MCF 10A (cell line): ENCODE results near the gene HSPA1B. TPM values are rescaled to one million over a fixed set of nuclear protein-coding genes. Genes with fewer than 3 reads are reported as not detected.
"Not testable (repeated sequence)": the region's sequence is repeated elsewhere in the genome, so short reads cannot be mapped to it uniquely, and the experiment has no call there.

Experiments used
- BruUV-seq: library from RNA; stranded (reverse); fragments of 400-500 nt; replicated peaks from 2 replicates; lab custom pipeline; 2021; lab: Mats Ljungman, UMichigan
- CTCF ChIA-PET: fragments of 300-600 bp; sonication (Branson Sonifier 250); formaldehyde crosslinking; extraction: SDS; loops from one replicate; lab custom pipeline; 2021; ENCODE audit warnings: antibody characterized with exemption, inconsistent platforms; lab: Yijun Ruan, JAX
- POLR2A ChIA-PET: fragments of 300-600, 350-650 bp; sonication (Branson Sonifier 250); formaldehyde crosslinking; extraction: SDS; loops from one replicate; lab custom pipeline; 2020; ENCODE audit warnings: antibody characterized with exemption, inconsistent platforms; lab: Yijun Ruan, JAX
- DNase-seq: peaks from one replicate; pipeline ENCODE4 v3.0.0-alpha.2; 2018; ENCODE audit not compliant: unreplicated experiment
- H3K27ac Mint-ChIP-seq: one replicate; pipeline ENCODE4 v1.8.0; 2022; ENCODE audit warnings: mild to moderate bottlenecking, low read depth, mixed read lengths; ENCODE audit not compliant: unreplicated experiment
- H3K27me3 Mint-ChIP-seq: one replicate; pipeline ENCODE4 v1.8.0; 2022; ENCODE audit warnings: mixed read lengths; ENCODE audit not compliant: insufficient read depth, unreplicated experiment
- H3K36me3 Mint-ChIP-seq: one replicate; pipeline ENCODE4 v1.8.0; 2022; ENCODE audit warnings: mild to moderate bottlenecking, moderate library complexity, mixed read lengths; ENCODE audit not compliant: insufficient read depth, unreplicated experiment
- H3K4me1 Mint-ChIP-seq: one replicate; pipeline ENCODE4 v1.8.0; 2022; ENCODE audit warnings: mixed read lengths; ENCODE audit not compliant: insufficient read depth, unreplicated experiment
- H3K4me3 Mint-ChIP-seq: one replicate; pipeline ENCODE4 v1.8.0; 2022; ENCODE audit warnings: mild to moderate bottlenecking, moderate library complexity, mixed read lengths; ENCODE audit not compliant: unreplicated experiment
- H3K9me3 Mint-ChIP-seq: one replicate; pipeline ENCODE4 v1.8.0; 2022; ENCODE audit warnings: mixed read lengths; ENCODE audit not compliant: unreplicated experiment
- CTCF ChIP-seq: fragments of 200-600 bp; IDR thresholded peaks from one replicate; pipeline ENCODE4 v1.8.0; 2022; ENCODE audit warnings: antibody characterized with exemption, mild to moderate bottlenecking; ENCODE audit not compliant: unreplicated experiment
- intact Hi-C: fragments of 100-400 bp; cut with micrococcal nuclease; formaldehyde crosslinking; loops from 2 replicates; pipeline ENCODE4 v1.14.1; 2022
- total RNA-seq: library from RNA; stranded (reverse); gene quantifications from 2 replicates; pipeline ENCODE4 v1.2.3, GENCODE V29; 2022

Gene HSPA1B
- total RNA-seq, 1 experiment from 2014 or later, result 29.8 TPM

GRCh38 chr6:31836047-31836473, 8.5 kb downstream of the HSPA1B start:
- TF ChIP-seq CTCF, result no peak
- peak overlapping the region; percentile 99 for H3K27ac Mint-ChIP-seq
- no peak for DNase-seq
- peaks cover 68% of the 10 kb centered on the region for H3K36me3 Mint-ChIP-seq
- peaks cover 18% of the 10 kb centered on the region for H3K4me1 Mint-ChIP-seq
- BruUV-seq, result no TSS peak
- intact Hi-C loops, result loop anchor here (10.0 kb wide), 1 partner anchor 119 kb away; the partner anchor contains the start of genes NELFE and SKIC2
- peak overlapping the region; percentile 86 for H3K4me3 Mint-ChIP-seq
- ChIA-PET CTCF (interaction anchor here (0.7 to 1.4 kb wide), 5 partner anchors 11 to 1148 kb away, joined by 3 to 5 read pairs (median 4); partner anchors contain the start of gene LY6G5C), POLR2A (interaction anchor here (0.6 to 11.2 kb wide), 25 partner anchors 8 to 1136 kb away, joined by 3 to 202 read pairs (median 5); partner anchors contain the start of genes ABHD16A, BAG6, C6orf47 and CFB)
- H3K9me3 Mint-ChIP-seq, result no peaks in the 10 kb centered on the region
- H3K27me3 Mint-ChIP-seq, result no peaks in the 10 kb centered on the region

GRCh38 chr6:31836474-31837368, 9.2 kb downstream of the HSPA1B start:
- POLR2A ChIA-PET, result interaction anchor here (0.6 to 11.2 kb wide), 27 partner anchors 10 to 1238 kb away, joined by 3 to 202 read pairs (median 4); partner anchors contain the start of genes ABHD16A, C6orf47, CLIC1 and DDAH2
- DNase-seq, result peak; percentile 45
- peaks cover 18% of the 10 kb centered on the region for H3K4me1 Mint-ChIP-seq
- CTCF ChIA-PET, result interaction anchor here (0.7 to 1.4 kb wide), 6 partner anchors 50 to 278 kb away, joined by 3 to 5 read pairs (median 4); partner anchors contain the start of gene LY6G5C
- peak overlapping the region; percentile 99 for H3K27ac Mint-ChIP-seq
- TF ChIP-seq CTCF, result no peak
- peak overlapping the region; percentile 86 for H3K4me3 Mint-ChIP-seq
- no TSS peak for BruUV-seq
- intact Hi-C loops, result loop anchor here (10.0 kb wide), 1 partner anchor 118 kb away; the partner anchor contains the start of genes NELFE and SKIC2
- H3K36me3 Mint-ChIP-seq, result peaks cover 73% of the 10 kb centered on the region
- no peaks in the 10 kb centered on the region for H3K9me3 Mint-ChIP-seq
- no peaks in the 10 kb centered on the region for H3K27me3 Mint-ChIP-seq

- CTCF ChIA-PET, result interaction anchor here (0.6 to 1.0 kb wide), 4 partner anchors 39 to 141 kb away, joined by 3 to 4 read pairs (median 3); no protein-coding TSS in a partner anchor
- POLR2A ChIA-PET, result interaction anchor here (0.6 to 11.2 kb wide), 24 partner anchors 9 to 1239 kb away, joined by 3 to 202 read pairs (median 4); partner anchors contain the start of genes ABHD16A, C6orf47, CLIC1 and DDAH2
- Mint-ChIP-seq H3K9me3 (no peaks in the 10 kb centered on the region), H3K4me1 (peaks cover 18% of the 10 kb centered on the region), H3K27ac (no peak overlapping the region), H3K4me3 (peak overlapping the region; percentile 86), H3K27me3 (no peaks in the 10 kb centered on the region), H3K36me3 (peaks cover 79% of the 10 kb centered on the region)
- BruUV-seq, result no TSS peak
- intact Hi-C loops, result loop anchor here (10.0 kb wide), 1 partner anchor 117 kb away; the partner anchor contains the start of genes NELFE and SKIC2
- TF ChIP-seq CTCF, result no peak
- no peak for DNase-seq
These were observed 10.0 kb downstream of the HSPA1B start for GRCh38 chr6:31837369-31838113.

GRCh38 chr6:31838114-31838553, 10.6 kb downstream of the HSPA1B start:
- intact Hi-C loops, result loop anchor here (10.0 kb wide), 1 partner anchor 117 kb away; the partner anchor contains the start of genes NELFE and SKIC2
- not testable (repeated sequence) for H3K27ac Mint-ChIP-seq, H3K9me3 Mint-ChIP-seq, BruUV-seq, DNase-seq, H3K27me3 Mint-ChIP-seq
- ChIA-PET CTCF (interaction anchor here (0.6 to 0.9 kb wide), 3 partner anchors 40 to 1027 kb away, joined by 3 to 6 read pairs (median 4); partner anchors contain the start of gene DDAH2), POLR2A (interaction anchor here (0.7 to 11.2 kb wide), 9 partner anchors 15 to 173 kb away, joined by 3 to 202 read pairs (median 4); partner anchors contain the start of genes GPANK1, HSPA1A, HSPA1B and HSPA1L)
- Mint-ChIP-seq H3K36me3 (peaks cover 79% of the 10 kb centered on the region), H3K4me1 (peaks cover 18% of the 10 kb centered on the region), H3K4me3 (peak overlapping the region; percentile 86)
